ENCODE data around the gene RECK. TPM values are rescaled to one million over a fixed set of nuclear protein-coding genes. Genes with fewer than 3 reads are reported as not detected.

The RECK gene
- total RNA-seq, 1 donor from 2014 or later: 5.7 TPM

DNA sequence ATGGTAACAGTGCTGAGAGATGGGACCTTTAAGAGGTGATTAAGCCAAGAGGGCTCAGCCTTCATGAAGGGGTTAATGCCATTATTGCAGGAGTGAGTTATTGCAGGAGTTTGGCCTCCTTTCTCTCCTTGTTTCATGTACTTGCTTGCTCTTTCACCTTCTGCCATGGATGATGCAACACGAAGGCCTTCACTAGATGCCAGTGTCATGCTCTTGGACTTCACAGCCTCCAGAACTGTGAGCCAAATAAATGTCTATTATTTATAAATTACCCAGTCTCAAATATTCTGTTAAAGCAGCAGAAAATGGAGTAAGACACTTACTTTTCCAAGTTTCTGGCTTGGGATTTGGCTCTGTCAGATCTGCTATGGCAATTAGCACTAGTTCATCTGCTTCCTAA lies 38.4 kb upstream of the RECK start:
- no peaks in the 10 kb centered on the region for H3K4me1 ChIP-seq
- H3K36me3 ChIP-seq: no peaks in the 10 kb centered on the region
- TF ChIP-seq CTCF (IDR thresholded peaks at IDR 0.05): no peak
- no peak overlapping the region for H3K4me3 ChIP-seq
- intact Hi-C loops (cut with DNase I): no loop called here
- no peak for DNase-seq (ENCODE audit: low spot score in 2 of 2)
- peaks cover 0 to 6% of the 10 kb centered on the region in 2 donors for H3K9me3 ChIP-seq
- H3K27me3 ChIP-seq: no peaks in the 10 kb centered on the region
- H3K27ac ChIP-seq: no peak overlapping the region

DNA sequence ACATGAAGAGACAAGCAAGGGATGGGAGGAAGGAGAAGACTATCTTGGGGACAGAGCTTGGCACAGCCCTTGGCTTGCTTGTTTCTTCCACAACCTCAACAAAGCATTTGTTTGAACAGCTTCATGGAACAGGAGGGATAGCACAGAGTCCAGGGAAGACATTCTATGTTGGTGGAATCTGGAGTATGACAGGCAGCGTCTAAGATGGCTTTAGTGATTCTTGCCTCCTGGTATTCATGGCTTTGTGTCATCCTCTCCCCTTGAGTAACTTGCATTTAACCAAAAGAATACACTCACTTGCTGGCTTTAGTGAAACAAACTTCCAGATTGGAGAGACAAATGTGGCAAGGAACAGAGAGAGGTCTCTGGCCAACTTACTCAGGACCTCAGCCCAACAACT lies 30.8 kb upstream of the RECK start:
- no peaks in the 10 kb centered on the region for H3K9me3 ChIP-seq
- no peak for TF ChIP-seq CTCF (IDR thresholded peaks at IDR 0.05)
- H3K27me3 ChIP-seq: no peaks in the 10 kb centered on the region
- intact Hi-C loops (cut with DNase I): no loop called here
- H3K36me3 ChIP-seq: no peaks in the 10 kb centered on the region
- H3K27ac ChIP-seq: no peak overlapping the region
- no peaks in the 10 kb centered on the region for H3K4me1 ChIP-seq
- no peak overlapping the region for H3K4me3 ChIP-seq
- DNase-seq (ENCODE audit: low spot score in 2 of 2): no peak

GRCh38 chr9:36006549-36007315 lies 30.0 kb upstream of the RECK start:
- H3K9me3 ChIP-seq: no peaks in the 10 kb centered on the region
- TF ChIP-seq CTCF (IDR thresholded peaks at IDR 0.05): no peak
- H3K36me3 ChIP-seq: no peaks in the 10 kb centered on the region
- H3K27ac ChIP-seq: no peak overlapping the region
- H3K4me1 ChIP-seq: no peaks in the 10 kb centered on the region
- intact Hi-C loops (cut with DNase I): no loop called here
- no peaks in the 10 kb centered on the region for H3K27me3 ChIP-seq
- no peak for DNase-seq (ENCODE audit: low spot score in 2 of 2)
- H3K4me3 ChIP-seq: no peak overlapping the region

DNA sequence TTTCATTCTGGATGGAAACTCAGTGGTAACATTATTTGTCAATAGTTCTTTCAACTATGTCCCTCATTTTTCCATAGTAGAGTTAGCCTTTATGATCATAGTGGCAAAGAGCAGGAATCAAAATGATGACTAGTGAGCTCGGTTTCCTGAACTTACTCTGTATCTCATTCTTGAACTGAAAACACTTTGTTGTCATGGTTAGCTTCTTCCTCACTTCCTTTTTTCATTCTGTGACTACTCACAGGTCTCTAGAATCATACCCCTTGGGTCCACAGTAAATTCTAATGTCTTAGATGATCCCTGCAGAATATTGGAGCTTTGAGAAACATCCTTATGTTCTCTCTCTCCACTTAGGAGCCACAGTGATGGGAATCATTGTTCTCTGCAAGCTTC lies 29.4 kb upstream of the RECK start:
- DNase-seq (ENCODE audit: low spot score in 2 of 2): no peak
- no peaks in the 10 kb centered on the region for H3K4me1 ChIP-seq
- no peak overlapping the region for H3K4me3 ChIP-seq
- intact Hi-C loops (cut with DNase I): no loop called here
- no peaks in the 10 kb centered on the region for H3K27me3 ChIP-seq
- H3K9me3 ChIP-seq: no peaks in the 10 kb centered on the region
- no peak overlapping the region for H3K27ac ChIP-seq
- no peaks in the 10 kb centered on the region for H3K36me3 ChIP-seq
- no peak for TF ChIP-seq CTCF (IDR thresholded peaks at IDR 0.05)

GRCh38 chr9:36007852-36008251 lies 28.9 kb upstream of the RECK start:
- no peaks in the 10 kb centered on the region for H3K4me1 ChIP-seq
- intact Hi-C loops (cut with DNase I): no loop called here
- no peaks in the 10 kb centered on the region for H3K36me3 ChIP-seq
- no peak overlapping the region for H3K27ac ChIP-seq
- no peak overlapping the region for H3K4me3 ChIP-seq
- DNase-seq (ENCODE audit: low spot score in 2 of 2): no peak
- no peak for TF ChIP-seq CTCF (IDR thresholded peaks at IDR 0.05)
- no peaks in the 10 kb centered on the region for H3K27me3 ChIP-seq
- no peaks in the 10 kb centered on the region for H3K9me3 ChIP-seq

All from ascending aorta (tissue), 2 donors.